ENCODE results near the gene P3H1. TPM values are rescaled to one million over a fixed set of nuclear protein-coding genes. Genes with fewer than 3 reads are reported as not detected.

Gene P3H1
- total and polyA plus RNA-seq, 2 experiments from 2014 or later, result 51.1 to 75.1 TPM

GRCh38 chr1:42773420-42773819, 6.6 kb upstream of the P3H1 start:
- H3K4me3 Mint-ChIP-seq, result no peak overlapping the region
- Histone ChIP-seq H3K4me2 (no peak overlapping the region), H3K4me3 (no peak overlapping the region), H3K27me3 (ENCODE audit: insufficient read depth) (no peaks in the 10 kb centered on the region), H4K20me1 (replicated peaks; ENCODE audit: insufficient read depth) (peaks cover 8% of the 10 kb centered on the region; the same call in 1 of the 2 replicates), H2AFZ (no peak overlapping the region), H3K79me2 (replicated peaks; ENCODE audit: insufficient read depth) (peaks cover 48% of the 10 kb centered on the region), H3K27ac (ENCODE audit: low read depth) (no peak overlapping the region), H3F3A (replicated peaks; ENCODE audit: low read depth) (no peaks in the 10 kb centered on the region), H3K9me2 (ENCODE audit: insufficient read depth) (no peaks in the 10 kb centered on the region), H3K36me3 (ENCODE audit: insufficient read depth) (peaks cover 18% of the 10 kb centered on the region), H3K4me1 (ENCODE audit: insufficient read depth) (peaks cover 16% of the 10 kb centered on the region)
- H3K27ac Mint-ChIP-seq, result peak overlapping the region; percentile 64; the same call in 1 of the 2 replicates
- TF ChIP-seq CTCF (conservative IDR thresholded peaks at IDR 0.05; ENCODE audit: low read depth in 2 of 2) (no peak), REST (IDR thresholded peaks at IDR 0.05; ENCODE audit: unreplicated experiment) (no peak), JUNB (IDR thresholded peaks at IDR 0.05; ENCODE audit: unreplicated experiment) (no peak), ZNF114 (CRISPR knock-in tag; IDR thresholded peaks at IDR 0.05) (no peak), EZH2 (IDR thresholded peaks at IDR 0.05; ENCODE audit: low read depth, unreplicated experiment) (no peak), STAT1 (IDR thresholded peaks at IDR 0.05; ENCODE audit: unreplicated experiment) (no peak), ZNF331 (CRISPR knock-in tag; IDR thresholded peaks at IDR 0.05; ENCODE audit: low read depth) (no peak), ZNF462 (CRISPR knock-in tag; IDR thresholded peaks at IDR 0.05) (no peak), NANOG (IDR thresholded peaks at IDR 0.05; ENCODE audit: borderline replicate concordance) (no peak), EZH2phosphoT487 (IDR thresholded peaks at IDR 0.05; ENCODE audit: unreplicated experiment) (no peak), CREB1 (CRISPR knock-in tag; IDR thresholded peaks at IDR 0.05; ENCODE audit: low read depth) (no peak), POLR2AphosphoS5 (IDR thresholded peaks at IDR 0.05; ENCODE audit: low read depth) (no peak), ETS1 (IDR thresholded peaks at IDR 0.05) (no peak)
- peaks cover 6% of the 10 kb centered on the region for H3K27me3 Mint-ChIP-seq (ENCODE audit: insufficient read depth, low read depth, poor library complexity)
- no peak for ATAC-seq
- no peaks in the 10 kb centered on the region; the same call in 2 of the 3 replicates for H3K9me3 Mint-ChIP-seq
- DNase-seq (ENCODE audit: low spot score), result no peak
- peaks cover 51% of the 10 kb centered on the region for H3K36me3 Mint-ChIP-seq (ENCODE audit: low read depth)
- H3K4me1 Mint-ChIP-seq, result peaks cover 9% of the 10 kb centered on the region; the same call in 2 of the 3 replicates
